AG04449 (cell line): ENCODE results near the gene AS3MT.

Source experiments
- CTCF ChIA-PET: fragments of 350-600 bp; formaldehyde crosslinking; extraction: SDS; loops from one replicate; lab custom pipeline; 2021; ENCODE audit warnings: antibody characterized with exemption; lab: Yijun Ruan, JAX
- POLR2A ChIA-PET: fragments of 400-600, 350-600 bp; formaldehyde crosslinking; extraction: SDS; loops from one replicate; lab custom pipeline; 2020; ENCODE audit warnings: antibody characterized with exemption, inconsistent platforms; lab: Yijun Ruan, JAX
- DNase-seq: peaks from one replicate; pipeline ENCODE4 v3.0.0-alpha.2; 2010; ENCODE audit warnings: low read depth, low spot score
- H3K4me3 ChIP-seq: 2 replicates; pipeline ENCODE4 v1.5.1; 2011; ENCODE audit warnings: low read depth, mild to moderate bottlenecking, control low read depth, low read length
- CTCF ChIP-seq: IDR thresholded peaks from one replicate; pipeline ENCODE4 v1.5.1; 2011; ENCODE audit warnings: mild to moderate bottlenecking, moderate library complexity, low read length, control low read depth, inconsistent platforms; ENCODE audit not compliant: insufficient read depth; ENCODE audit errors: missing control alignments

The AS3MT gene

DNA sequence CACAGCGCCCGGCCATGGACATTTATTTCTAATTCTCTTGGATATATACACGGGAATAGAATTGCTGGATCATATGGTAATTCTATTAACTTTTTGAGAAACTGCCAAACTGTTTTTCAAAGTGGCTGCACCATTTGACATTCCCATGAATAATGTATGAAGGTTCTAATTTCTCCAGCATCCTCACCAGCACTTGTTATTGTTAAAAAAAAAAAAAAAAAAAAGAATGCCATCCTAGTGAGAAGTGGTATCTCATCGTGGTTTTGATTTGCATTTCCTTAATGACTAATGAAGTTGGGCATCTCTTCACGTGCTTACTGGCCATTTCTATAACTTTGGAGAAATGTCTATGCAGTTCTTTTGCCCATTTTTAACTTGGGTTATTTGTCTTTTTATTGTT, 62.4 kb downstream of the AS3MT start:
- TF ChIP-seq CTCF: no peak
- ChIA-PET POLR2A (no interaction called here), CTCF (no interaction called here)
- no peak for DNase-seq
- H3K4me3 ChIP-seq: no peak overlapping the region

DNA sequence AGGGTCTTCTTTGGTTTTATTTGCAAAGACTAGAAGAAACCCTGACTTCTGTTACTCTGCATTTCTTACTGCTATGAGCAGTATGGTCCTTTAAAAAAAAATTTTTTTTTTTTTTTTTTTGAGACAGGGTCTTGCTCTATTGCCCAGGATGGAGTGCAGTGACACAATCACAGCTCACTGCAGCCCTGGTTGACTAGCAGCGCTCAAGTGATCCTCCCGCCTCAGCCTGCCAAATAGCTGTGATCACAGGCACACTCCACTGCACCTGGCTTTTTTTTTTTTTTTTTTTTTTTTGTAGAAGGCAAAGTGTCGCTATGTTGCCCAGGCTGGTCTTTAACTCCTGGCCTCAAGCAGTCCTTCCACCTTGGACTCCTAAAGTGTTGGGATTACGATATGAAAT, 66.2 kb downstream of the AS3MT start:
- no peak overlapping the region for H3K4me3 ChIP-seq
- TF ChIP-seq CTCF: no peak
- no peak for DNase-seq
- CTCF ChIA-PET: interaction anchor here (1.4 kb wide), 1 partner anchor 11 kb away, joined by 4 read pairs; no protein-coding TSS in a partner anchor
- POLR2A ChIA-PET: no interaction called here

DNA sequence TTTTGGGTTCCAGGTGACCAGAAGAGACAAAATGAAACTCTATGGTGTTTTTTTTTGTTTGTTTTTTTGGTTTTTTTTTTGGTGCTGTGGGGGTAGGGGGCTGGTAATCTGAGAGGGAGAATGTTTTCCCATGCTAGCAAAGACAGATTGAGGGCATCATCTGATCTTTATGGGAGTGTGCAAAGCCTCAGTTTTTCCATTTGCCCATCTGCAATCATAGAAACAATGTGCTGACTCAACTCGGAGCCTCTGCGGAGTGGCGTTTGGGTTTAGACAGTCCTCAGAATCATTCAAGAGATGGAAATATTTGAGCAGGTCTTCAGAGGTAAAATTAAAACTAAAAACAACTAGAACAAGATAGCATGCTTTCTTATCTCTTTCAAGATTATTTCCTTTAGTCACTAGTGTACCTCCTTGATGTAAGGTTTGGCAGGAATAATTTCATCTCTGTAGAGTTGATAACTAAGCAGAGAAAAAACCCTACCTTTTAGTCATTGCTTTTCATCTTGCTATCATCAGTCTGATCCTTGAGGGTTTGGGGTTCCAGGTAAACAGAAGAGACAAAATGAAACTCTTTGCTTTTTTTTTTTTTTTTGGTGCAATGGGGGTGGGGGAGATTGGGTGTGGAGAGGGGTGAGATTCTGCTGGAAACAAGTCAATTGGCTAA, 66.8 kb downstream of the AS3MT start:
- no peak for DNase-seq
- H3K4me3 ChIP-seq: no peak overlapping the region
- ChIA-PET POLR2A (no interaction called here), CTCF (no interaction called here)
- TF ChIP-seq CTCF: no peak

DNA sequence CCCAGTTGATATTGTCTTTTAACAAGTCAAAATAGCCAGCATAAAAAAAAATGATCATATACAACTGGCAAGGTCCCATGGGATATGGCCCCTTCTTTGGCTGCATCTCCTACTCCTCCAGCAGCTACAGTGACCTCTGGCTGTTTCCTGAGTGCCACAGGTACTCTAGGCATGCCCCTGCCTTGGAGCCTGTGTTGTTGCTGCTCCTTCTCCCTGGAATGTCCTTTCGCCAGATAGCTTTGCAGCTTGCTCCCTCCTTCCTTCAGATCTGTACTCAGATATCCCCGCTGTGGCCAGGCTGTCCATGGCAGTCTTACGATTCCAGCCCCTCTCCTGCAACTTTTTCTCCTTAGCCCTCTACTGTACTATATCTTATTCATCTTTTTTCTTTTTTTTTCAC, 72.1 kb downstream of the AS3MT start:
- TF ChIP-seq CTCF: no peak
- no peak overlapping the region for H3K4me3 ChIP-seq
- DNase-seq: no peak
- POLR2A ChIA-PET: no interaction called here
- CTCF ChIA-PET: no interaction called here

DNA sequence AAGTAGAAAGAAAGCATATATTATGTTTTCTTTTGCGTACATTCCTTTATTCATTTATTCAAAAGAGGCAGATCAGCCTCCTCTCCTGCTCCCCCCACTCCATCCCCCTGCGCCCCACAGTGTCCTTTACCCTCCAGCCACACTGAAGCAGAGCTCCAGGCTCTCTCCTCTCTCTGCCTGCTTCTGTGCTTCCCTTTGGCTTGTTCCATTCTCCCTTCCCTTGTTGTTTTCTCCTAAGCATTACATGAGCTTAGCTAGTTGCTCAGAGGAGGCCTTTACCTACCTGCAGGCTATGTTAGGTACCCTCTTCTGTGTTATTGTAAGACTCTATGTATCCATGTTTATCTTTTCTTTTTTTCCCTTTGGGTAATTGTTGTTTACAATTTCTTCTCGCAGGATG, 76.2 kb downstream of the AS3MT start:
- TF ChIP-seq CTCF: no peak
- H3K4me3 ChIP-seq: no peak overlapping the region
- no peak for DNase-seq
- POLR2A ChIA-PET: no interaction called here
- CTCF ChIA-PET: interaction anchor here (0.7 to 1.3 kb wide), 3 partner anchors 11 to 581 kb away, joined by 3 to 4 read pairs (median 4); no protein-coding TSS in a partner anchor

GRCh38 chr10:102945962-102946361, 76.7 kb downstream of the AS3MT start:
- CTCF ChIA-PET: interaction anchor here (0.7 to 1.3 kb wide), 3 partner anchors 11 to 581 kb away, joined by 3 to 4 read pairs (median 4); no protein-coding TSS in a partner anchor
- DNase-seq: no peak
- POLR2A ChIA-PET: no interaction called here
- no peak for TF ChIP-seq CTCF
- H3K4me3 ChIP-seq: no peak overlapping the region
